NOMO-1 treated with DMSO at 0.1 percent for 48 hours (cell line): ENCODE data around the gene VASH2.
"Not testable (repeated sequence)": the region's sequence is repeated elsewhere in the genome, so short reads cannot be mapped to it uniquely, and the experiment has no call there.

Source experiments
- DNase-seq: peaks from one replicate; lab custom pipeline; 2025; ENCODE audit not compliant: unreplicated experiment; lab: John Stamatoyannopoulos, UW

VASH2 gene

DNA sequence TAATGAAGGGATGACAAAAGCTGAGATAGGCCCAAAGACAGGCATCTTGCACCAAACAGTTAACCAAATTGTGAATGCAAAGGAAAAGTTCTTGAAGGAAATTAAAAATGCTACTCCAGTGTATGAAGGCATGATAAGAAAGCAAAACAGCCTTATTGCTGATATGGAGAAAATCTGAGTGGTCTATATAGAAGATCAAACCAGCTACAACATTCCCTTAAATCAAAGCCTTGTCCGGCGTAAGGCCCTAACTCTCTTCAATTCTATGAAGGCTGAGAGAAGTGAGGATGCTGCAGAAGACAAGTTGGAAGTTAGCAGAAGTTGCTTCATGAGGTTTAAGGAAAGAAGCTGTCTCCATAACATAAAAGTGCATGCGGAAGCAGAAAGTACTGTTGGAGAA, 69.7 kb downstream of the VASH2 start:
- no peak for DNase-seq

DNA sequence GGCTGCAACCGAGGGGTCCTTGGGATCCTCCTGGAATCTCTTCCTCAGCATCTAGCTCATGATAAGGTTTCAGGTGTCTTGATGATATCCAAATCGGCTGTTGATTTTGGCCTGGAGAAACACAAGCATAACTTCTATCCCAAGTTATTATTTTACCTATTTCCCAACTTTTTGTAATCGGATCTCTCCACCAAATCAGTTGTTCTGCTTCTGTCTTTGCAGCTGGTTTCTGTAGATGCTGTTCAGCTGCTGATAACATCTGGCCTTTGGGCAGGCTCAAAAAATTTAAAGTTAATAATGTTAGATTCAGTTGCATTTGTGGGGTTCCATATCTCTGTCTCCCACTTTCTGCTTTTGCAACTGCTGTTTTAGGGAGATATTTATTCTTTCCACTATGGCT, 76.7 kb downstream of the VASH2 start:
- not testable (repeated sequence) for DNase-seq

DNA sequence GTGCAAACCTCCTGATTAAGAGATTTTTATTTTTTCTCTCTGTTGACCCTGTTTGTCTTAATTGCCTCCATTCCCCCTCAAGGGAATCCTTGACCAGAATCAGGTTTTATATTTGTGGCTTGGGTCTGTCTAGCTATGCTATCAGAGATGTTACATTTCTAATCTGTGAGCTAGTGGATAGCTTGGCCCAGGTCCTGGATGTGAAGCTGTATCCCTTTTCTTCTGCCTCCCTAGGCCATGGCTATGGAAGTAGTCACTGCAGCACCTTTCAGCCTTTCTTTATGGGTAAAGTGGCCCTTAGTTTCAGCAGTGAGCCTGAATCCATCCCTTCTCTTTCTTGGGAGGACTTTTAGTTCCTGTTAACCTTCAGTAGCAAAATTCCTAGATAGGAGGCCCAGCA, 82.3 kb downstream of the VASH2 start:
- DNase-seq: no peak

DNA sequence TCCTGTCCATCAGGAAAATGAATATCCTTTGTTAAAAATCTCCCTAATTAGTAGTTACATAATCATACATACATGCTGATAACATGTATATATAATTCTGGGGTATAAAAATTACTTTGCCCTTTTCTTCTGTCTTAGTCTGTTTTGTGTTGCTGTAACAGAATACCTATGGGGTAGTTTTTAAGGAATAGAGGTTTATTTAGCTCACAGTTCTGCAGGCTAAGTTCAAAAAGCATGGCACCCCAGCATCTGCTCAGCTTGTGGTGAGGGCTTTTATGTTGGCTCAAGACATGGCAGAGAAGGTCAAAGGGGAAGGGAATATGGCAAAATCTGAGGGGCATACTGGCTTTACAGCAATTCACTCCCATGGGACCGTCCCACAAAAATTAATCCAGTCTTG, 84.4 kb downstream of the VASH2 start:
- DNase-seq: no peak

DNA sequence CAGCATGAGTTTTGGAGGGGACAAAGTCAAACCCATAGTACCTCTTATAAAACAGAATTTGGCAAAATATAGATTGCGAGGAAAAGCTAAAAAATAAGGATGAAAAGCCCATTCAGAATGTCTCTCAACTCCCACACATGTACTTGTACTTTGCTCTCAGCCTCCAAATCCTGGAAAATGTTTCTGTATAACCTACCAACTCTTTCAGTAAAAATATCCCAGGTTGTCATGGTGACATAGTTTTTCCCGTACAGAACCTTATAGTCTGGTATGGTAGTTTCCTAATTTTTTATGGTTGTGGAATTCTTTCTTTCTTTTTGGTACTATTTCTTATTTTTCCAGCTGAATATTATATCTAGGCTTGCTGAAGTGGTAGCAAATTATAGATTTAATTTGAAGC, 85.2 kb downstream of the VASH2 start:
- DNase-seq: no peak
